GM19238 (cell line): Measurements from ENCODE around the gene PTDSS2.

ENCODE experiments used
- DNase-seq: peaks from one replicate; pipeline ENCODE4 v3.0.0; 2011; ENCODE audit warnings: low spot score; ENCODE audit not compliant: insufficient read length

PTDSS2 gene

GRCh38 chr11:530960-531831 lies 81.1 kb downstream of the PTDSS2 start:
- DNase-seq: no peak

GRCh38 chr11:531919-532526 lies 81.9 kb downstream of the PTDSS2 start:
- no peak for DNase-seq

GRCh38 chr11:532527-532985 lies 82.5 kb downstream of the PTDSS2 start:
- DNase-seq: no peak

GRCh38 chr11:532986-533585 lies 83.0 kb downstream of the PTDSS2 start:
- DNase-seq: no peak

DNA sequence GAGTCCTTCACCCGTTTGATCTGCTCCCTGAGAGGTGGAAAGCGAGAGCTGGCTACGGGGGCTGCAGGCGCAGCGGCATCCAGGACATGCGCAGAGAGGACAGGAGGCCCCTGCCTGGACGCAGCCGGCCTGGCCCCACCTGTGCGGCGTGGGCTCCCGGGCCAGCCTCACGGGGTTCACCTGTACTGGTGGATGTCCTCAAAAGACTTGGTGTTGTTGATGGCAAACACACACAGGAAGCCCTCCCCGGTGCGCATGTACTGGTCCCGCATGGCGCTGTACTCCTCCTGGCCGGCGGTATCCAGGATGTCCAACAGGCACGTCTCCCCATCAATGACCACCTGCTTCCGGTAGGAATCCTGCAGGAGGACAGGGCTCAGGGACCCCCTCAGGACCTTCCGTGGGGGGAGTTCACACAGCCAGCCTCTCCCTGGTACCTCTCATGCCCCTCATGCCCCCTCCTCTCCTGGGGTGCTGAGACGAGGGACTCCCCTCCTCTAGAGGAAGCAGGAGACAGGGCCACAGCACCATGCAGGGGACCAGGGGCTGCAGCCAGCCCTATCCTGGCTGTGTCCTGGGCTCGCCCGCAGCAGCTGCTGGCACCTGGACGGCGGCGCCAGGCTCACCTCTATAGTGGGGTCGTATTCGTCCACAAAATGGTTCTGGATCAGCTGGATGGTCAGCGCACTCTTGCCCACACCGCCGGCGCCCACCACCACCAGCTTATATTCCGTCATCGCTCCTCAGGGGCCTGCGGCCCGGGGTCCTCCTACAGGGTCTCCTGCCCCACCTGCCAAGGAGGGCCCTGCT lies 83.7 kb downstream of the PTDSS2 start:
- DNase-seq: no peak

DNA sequence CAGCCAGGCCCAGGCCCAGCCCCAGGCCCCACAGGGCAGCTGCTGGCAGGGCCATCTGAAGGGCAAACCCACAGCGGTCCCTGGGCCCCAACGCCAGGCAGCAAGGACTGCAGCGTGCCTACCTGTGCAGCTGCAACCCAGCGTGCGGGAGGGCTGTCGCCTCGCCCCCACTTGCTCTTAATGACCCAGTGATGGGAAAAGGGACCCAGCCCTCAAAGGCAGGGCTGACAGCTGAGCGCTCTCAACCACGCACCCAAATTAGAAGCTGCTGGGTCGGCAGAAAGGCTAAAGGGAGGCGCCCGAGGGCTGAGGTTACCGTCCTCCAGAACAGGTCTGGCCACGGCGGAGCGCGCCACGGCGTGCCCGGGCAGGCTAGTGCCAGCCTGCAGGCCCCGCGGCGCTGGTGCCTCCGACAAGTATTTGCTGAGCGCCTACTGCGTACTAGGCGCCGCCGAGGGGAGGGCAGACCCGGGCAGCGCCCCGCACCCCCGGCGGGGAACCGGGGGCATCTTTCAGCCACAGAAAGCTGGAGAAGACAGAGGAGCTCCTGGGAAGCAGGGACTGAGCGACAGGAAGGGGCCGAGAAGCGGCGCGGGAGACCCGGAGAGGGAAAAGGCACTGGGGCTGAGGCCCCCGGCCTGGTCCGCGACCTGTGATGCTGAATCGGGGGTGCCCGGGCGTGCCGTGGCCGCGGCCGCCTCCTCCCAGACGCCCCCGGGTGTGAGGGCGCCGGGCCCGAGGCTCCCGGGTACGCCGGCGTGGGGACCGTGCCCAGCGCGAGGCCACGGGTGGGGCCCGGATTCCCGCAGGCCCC lies 84.5 kb downstream of the PTDSS2 start:
- DNase-seq: peak; percentile 45

GRCh38 chr11:535210-535518 lies 85.1 kb downstream of the PTDSS2 start:
- no peak for DNase-seq

DNA sequence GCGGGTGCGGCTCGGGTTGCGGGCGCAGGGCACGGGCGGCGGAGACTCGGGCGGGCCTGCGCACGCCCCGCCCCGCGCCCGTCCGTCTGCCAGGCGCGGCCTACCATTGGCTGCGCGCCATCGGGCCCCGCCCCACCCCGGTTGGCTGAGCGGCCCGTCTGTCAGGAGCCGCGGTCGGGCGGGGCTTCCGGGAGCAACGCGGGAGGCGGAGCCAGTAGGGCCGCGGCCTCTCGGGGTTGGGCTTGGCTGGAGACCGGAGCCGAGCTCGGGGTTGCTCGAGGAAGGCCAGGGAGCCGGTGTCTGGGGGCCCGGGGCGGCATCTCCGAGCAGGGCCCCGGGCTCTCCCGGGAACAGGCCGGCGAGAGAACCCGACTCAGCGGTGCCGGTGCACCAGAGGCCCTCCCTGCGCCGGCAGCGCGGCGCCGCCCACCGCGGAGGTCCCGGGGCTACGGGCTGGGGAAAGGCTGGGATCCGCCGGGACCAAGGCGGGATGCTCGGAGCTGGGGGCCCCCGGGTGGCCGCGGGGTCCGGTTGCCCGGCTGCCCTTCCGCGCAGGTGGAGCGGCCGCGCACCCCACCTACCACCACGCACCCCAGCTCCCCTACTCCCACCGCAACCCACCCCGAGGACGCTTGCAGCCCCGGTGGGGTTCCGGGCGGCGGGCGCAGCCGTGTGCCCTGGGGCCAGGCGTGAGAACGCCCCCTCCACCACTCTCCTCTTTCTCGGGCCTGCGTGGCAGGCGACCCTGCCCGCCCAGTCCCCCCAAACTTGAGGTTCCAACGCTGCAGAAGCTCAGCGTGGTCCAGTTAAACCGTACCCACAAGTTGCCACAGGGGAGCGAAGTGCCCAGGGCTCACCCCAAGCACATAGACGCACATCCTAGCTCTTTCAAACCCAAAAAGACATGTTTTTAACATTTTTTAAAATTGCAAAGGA lies 85.7 kb downstream of the PTDSS2 start, which contains the start of gene HRAS:
Gene HRAS (minus strand): TSS at position 58 of the 936 bp plus-strand sequence.
- peak; percentile 100 for DNase-seq

DNA sequence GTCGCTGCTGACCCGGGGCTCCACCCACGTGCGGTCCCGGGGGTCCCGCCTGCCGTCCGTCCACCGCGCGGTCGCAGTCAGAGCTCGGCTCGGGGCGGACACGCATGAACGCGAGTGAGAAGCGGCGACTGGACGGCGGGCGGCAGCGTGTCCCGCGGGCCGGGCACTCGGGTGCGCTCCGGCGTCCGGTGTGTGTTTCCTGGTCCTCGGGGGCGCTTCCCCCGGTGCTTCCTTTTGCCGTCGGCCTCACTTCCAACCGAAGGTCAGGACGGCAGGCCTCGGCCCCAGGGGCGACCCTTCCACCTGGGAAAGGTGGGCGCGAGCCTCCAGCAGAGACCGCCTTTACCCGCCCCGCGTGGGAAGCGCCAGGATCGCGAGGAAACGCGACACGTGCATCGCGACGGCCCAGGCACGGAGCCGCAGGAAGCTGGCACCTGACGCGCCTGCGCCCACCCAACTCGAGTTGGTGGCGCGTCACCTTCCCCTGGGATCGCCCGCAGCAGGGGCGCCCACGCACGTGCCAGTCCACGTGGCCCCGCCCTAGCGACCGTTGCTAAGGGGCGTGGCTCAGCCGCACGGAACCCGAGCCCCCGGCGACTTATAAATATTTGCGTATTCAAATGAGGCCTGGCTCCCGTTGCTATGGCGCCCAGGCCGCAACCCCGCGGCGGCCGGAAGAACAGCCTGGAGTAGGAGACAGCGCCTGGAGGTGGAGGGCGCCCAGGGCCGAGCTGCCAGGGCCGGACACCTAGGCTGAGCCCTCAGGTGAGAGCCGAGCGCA lies 87.0 kb downstream of the PTDSS2 start, which contains the start of gene LRRC56:
Gene LRRC56 (plus strand): TSS at position 687 of the 781 bp plus-strand sequence. CDS start 3,158 bp downstream, outside the sequence.
- peak; percentile 99 for DNase-seq

- DNase-seq: no peak
These were observed 87.7 kb downstream of the PTDSS2 start for GRCh38 chr11:537622-538430.

- DNase-seq: no peak
These were observed 88.5 kb downstream of the PTDSS2 start for GRCh38 chr11:538431-539051.

GRCh38 chr11:539971-540481 lies 89.9 kb downstream of the PTDSS2 start:
- no peak for DNase-seq
